ENCODE data around the gene SERPINA3.

DNA sequence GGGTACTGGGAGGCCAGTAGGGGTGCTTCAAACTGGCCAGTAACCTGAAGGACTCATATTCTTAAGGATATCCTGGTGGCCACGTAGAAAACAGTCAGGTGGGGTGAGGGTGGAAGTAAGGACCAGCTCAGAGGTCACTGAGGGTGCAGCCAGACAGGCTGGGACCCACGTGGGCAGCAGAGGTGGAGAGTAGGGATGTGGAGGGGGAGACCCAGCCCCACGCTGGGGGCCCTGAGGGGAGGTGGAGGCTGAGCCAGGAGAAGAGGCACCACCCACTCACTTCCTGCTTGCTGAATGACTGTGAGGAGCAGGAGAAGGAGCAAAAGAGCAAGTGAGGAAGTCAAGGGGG is 12.6 kb upstream of the SERPINA3 start:
- no peak for TF ChIP-seq POLR2AphosphoS5 (IDR thresholded peaks at IDR 0.05; ENCODE audit: low read depth, low read length)
- TF ChIP-seq POLR2A (IDR thresholded peaks at IDR 0.05; ENCODE audit: low read depth, low read length): no peak
- TF ChIP-seq TAF1 (IDR thresholded peaks at IDR 0.05; ENCODE audit: borderline replicate concordance, low read depth, low read length): no peak
